DOHH2 (cell line): Measurements from ENCODE around the gene KLF2.

Experiments used
- H3F3A ChIP-seq: fragments of 200-600 bp; sonication (generic), shearing (Covaris generic); 2 replicates; pipeline ENCODE4 v1.6.0; 2016; ENCODE audit warnings: antibody characterized with exemption, mild to moderate bottlenecking; ENCODE audit not compliant: control insufficient read depth, insufficient read depth
- H3K27ac ChIP-seq: fragments of 200-600 bp; sonication (generic); 2 replicates; pipeline ENCODE4 v1.5.1; 2014; ENCODE audit warnings: low read depth, mild to moderate bottlenecking, low read length, moderate library complexity
- H3K27me3 ChIP-seq: fragments of 200-600 bp; sonication (generic); 2 replicates; pipeline ENCODE4 v1.6.1; 2014; ENCODE audit warnings: mild to moderate bottlenecking, low read length, mixed read lengths; ENCODE audit not compliant: control insufficient read depth
- H3K36me3 ChIP-seq: fragments of 200-600 bp; sonication (generic); 2 replicates; pipeline ENCODE4 v1.6.1; 2014; ENCODE audit warnings: mild to moderate bottlenecking, low read length, moderate library complexity, mixed read lengths; ENCODE audit not compliant: control insufficient read depth
- H3K4me1 ChIP-seq: fragments of 200-600 bp; sonication (generic); 2 replicates; pipeline ENCODE4 v1.6.1; 2014; ENCODE audit warnings: mild to moderate bottlenecking, low read length, mixed read lengths; ENCODE audit not compliant: control insufficient read depth
- H3K4me2 ChIP-seq: fragments of 200-600 bp; sonication (generic); 2 replicates; pipeline ENCODE4 v1.6.0; 2014; ENCODE audit warnings: mild to moderate bottlenecking, low read length, moderate library complexity
- H3K4me3 ChIP-seq: fragments of 200-600 bp; sonication (generic); 2 replicates; pipeline ENCODE4 v1.5.1; 2014; ENCODE audit warnings: mild to moderate bottlenecking, low read length, mixed read lengths
- H3K79me2 ChIP-seq: fragments of 200-600 bp; sonication (generic); 2 replicates; pipeline ENCODE4 v1.6.1; 2014; ENCODE audit warnings: mild to moderate bottlenecking, low read length, mixed read lengths; ENCODE audit not compliant: control insufficient read depth
- H3K9me2 ChIP-seq: fragments of 200-600 bp; sonication (generic); replicated peaks from 2 replicates; pipeline ENCODE4 v1.6.1; 2014; ENCODE audit warnings: mild to moderate bottlenecking, low read length, mixed read lengths; ENCODE audit not compliant: control insufficient read depth
- H3K9me3 ChIP-seq: fragments of 200-600 bp; sonication (generic); 2 replicates; pipeline ENCODE4 v1.6.1; 2014; ENCODE audit warnings: antibody characterized with exemption, low read length, mixed read lengths; ENCODE audit not compliant: control insufficient read depth, insufficient read depth
- H4K20me1 ChIP-seq: fragments of 200-600 bp; sonication (generic); 2 replicates; pipeline ENCODE4 v1.6.0; 2014; ENCODE audit warnings: low read depth, mild to moderate bottlenecking, antibody characterized with exemption, low read length, moderate library complexity; ENCODE audit not compliant: control insufficient read depth, insufficient read depth
- EZH2phosphoT487 ChIP-seq: fragments of 200-600 bp; sonication (generic); IDR thresholded peaks from 2 replicates; pipeline ENCODE4 v1.6.1; 2017; ENCODE audit warnings: borderline replicate concordance, mild to moderate bottlenecking, antibody characterized with exemption, low read length, moderate library complexity, mixed read lengths
- TF ChIP-seq, protein P1 (sequence below): fragments of 200-600 bp; sonication (generic); IDR thresholded peaks from one replicate; pipeline ENCODE4 v1.5.1; 2014; ENCODE audit warnings: antibody characterized with exemption, mild to moderate bottlenecking, low read depth, low read length; ENCODE audit not compliant: poor library complexity, severe bottlenecking

Gene KLF2

DNA sequence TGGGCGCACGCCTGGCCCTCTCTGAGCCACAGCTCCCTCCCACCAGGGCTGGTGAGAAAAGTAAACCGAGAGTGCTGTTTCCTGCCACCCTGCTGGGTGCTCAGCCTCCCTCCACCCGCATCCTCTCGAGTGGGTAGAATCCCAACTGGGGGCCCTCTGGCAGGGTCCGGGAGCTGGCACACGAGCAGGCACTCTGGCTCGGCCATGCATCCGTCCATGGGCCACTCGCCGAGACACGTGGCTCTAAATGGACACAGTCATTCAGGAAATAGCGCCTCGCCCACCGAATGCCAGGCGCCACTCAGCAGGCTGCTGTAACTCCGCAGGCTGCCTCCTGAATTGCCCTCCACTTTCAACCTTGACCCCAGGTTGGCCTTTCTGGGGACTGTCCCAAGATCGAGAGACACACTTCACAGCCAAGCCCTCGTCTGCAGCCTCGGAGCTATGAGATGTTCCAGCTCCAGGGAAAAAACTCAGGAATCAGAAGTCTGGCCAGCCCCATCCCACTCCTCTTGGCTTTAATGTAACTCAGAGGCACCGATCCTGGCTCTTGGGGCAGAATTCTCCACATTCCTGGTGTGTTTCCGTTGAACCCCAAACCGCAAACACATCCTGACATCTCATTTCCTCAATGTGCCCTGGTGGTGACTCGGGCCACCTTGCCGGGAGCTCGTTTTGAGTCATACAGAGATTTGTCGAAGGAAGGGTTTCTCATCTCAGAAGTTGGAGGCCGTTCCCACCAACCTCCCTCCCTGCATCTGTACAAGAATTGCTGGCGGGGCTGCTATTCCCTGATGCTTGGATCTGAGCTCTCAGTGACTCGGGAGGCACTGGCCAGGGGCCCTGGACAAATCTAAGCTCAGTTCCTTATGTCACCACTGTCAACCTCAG is 14.1 kb downstream of the KLF2 start:
- Histone ChIP-seq H3K79me2 (no peaks in the 10 kb centered on the region), H3K9me2 (no peaks in the 10 kb centered on the region), H3K27me3 (peaks cover 27% of the 10 kb centered on the region), H3K4me1 (peaks cover 34% of the 10 kb centered on the region), H4K20me1 (no peaks in the 10 kb centered on the region), H3F3A (peaks cover 3% of the 10 kb centered on the region), H3K4me3 (no peak overlapping the region), H3K4me2 (0 out of 2 replicates have a peak overlapping the region, but pooled peaks have one; percentile 2), H3K36me3 (no peaks in the 10 kb centered on the region), H3K27ac (no peak overlapping the region), H3K9me3 (no peaks in the 10 kb centered on the region)
- no peak for TF ChIP-seq EZH2phosphoT487
- TF ChIP-seq, protein P1, sequence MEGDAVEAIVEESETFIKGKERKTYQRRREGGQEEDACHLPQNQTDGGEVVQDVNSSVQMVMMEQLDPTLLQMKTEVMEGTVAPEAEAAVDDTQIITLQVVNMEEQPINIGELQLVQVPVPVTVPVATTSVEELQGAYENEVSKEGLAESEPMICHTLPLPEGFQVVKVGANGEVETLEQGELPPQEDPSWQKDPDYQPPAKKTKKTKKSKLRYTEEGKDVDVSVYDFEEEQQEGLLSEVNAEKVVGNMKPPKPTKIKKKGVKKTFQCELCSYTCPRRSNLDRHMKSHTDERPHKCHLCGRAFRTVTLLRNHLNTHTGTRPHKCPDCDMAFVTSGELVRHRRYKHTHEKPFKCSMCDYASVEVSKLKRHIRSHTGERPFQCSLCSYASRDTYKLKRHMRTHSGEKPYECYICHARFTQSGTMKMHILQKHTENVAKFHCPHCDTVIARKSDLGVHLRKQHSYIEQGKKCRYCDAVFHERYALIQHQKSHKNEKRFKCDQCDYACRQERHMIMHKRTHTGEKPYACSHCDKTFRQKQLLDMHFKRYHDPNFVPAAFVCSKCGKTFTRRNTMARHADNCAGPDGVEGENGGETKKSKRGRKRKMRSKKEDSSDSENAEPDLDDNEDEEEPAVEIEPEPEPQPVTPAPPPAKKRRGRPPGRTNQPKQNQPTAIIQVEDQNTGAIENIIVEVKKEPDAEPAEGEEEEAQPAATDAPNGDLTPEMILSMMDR, result no peak

DNA sequence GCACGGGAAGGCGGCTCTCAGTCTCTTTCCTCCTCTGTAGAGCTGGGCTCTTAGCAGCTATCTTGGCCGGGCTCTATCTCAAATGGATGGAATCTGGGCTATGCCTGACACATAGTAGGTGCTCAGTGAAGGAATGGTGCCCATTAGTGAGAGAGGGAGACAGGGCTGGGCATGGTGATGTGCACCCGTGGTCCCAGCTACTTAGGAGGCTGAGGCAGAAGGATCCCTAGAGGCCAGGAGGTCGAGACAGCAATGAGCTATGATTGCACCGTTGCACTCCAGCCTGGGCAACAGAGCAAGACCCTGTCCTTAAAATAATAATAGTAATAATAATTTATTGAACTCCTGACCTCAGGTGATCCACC is 14.7 kb downstream of the KLF2 start:
- no peaks in the 10 kb centered on the region for H3K9me2 ChIP-seq
- H3K36me3 ChIP-seq, result no peaks in the 10 kb centered on the region
- peaks cover 3% of the 10 kb centered on the region for H3F3A ChIP-seq
- H3K27ac ChIP-seq, result no peak overlapping the region
- TF ChIP-seq, protein P1, result no peak
- no peak for TF ChIP-seq EZH2phosphoT487
- H3K4me1 ChIP-seq, result peaks cover 33% of the 10 kb centered on the region
- H3K27me3 ChIP-seq, result peaks cover 27% of the 10 kb centered on the region
- H4K20me1 ChIP-seq, result no peaks in the 10 kb centered on the region
- no peak overlapping the region for H3K4me3 ChIP-seq
- H3K9me3 ChIP-seq, result no peaks in the 10 kb centered on the region
- no peaks in the 10 kb centered on the region for H3K79me2 ChIP-seq
- H3K4me2 ChIP-seq, result no peak overlapping the region

DNA sequence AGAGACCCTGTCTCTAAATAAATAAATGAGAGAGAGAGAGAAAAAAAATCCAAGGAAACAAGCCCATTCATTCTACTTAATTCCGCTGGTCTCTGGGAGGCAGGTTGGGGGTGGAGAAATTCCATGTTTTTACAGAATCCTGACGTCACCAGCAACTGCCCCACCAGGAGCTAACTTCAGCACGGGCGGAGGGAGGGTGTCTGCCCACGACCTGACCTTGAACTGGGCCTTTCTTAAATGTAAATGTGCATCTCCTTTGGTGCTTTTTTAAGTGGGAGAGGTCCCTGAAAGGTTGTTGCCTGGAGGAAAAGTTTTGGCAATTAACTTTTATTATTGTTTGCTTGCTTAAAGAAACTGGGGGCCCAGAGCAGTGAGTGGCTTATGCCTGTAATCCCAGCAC is 15.5 kb downstream of the KLF2 start:
- TF ChIP-seq EZH2phosphoT487, result no peak
- TF ChIP-seq, protein P1, result no peak
- no peaks in the 10 kb centered on the region for H3K79me2 ChIP-seq
- no peak overlapping the region for H3K27ac ChIP-seq
- H4K20me1 ChIP-seq, result no peaks in the 10 kb centered on the region
- H3K4me1 ChIP-seq, result peaks cover 33% of the 10 kb centered on the region
- no peak overlapping the region for H3K4me3 ChIP-seq
- H3F3A ChIP-seq, result peaks cover 3% of the 10 kb centered on the region
- no peaks in the 10 kb centered on the region for H3K9me3 ChIP-seq
- H3K27me3 ChIP-seq, result peaks cover 27% of the 10 kb centered on the region
- H3K9me2 ChIP-seq, result no peaks in the 10 kb centered on the region
- H3K4me2 ChIP-seq, result no peak overlapping the region
- H3K36me3 ChIP-seq, result no peaks in the 10 kb centered on the region
